ENCODE measurements around the gene ACOX2.

- TF ChIP-seq EZH2 (IDR thresholded peaks at IDR 0.05; ENCODE audit: insufficient read depth, poor library complexity, severe bottlenecking) = no peak
- TF ChIP-seq EZH2phosphoT487 (IDR thresholded peaks at IDR 0.05; ENCODE audit: insufficient read depth, low read depth) = no peak
Measured at GRCh38 chr3:58490860-58491501, 46.0 kb downstream of the ACOX2 start.
